HTR-8/SVneo (cell line): ENCODE results near the gene ASAP2.
"Not testable (repeated sequence)": the region's sequence is repeated elsewhere in the genome, so short reads cannot be mapped to it uniquely, and the experiment has no call there.

ENCODE experiments used
- DNase-seq: peaks from one replicate; pipeline ENCODE4 v3.0.0; 2011; ENCODE audit warnings: low spot score, mixed read lengths; ENCODE audit not compliant: insufficient read length
- FAIRE-seq: peaks from 2 replicates; lab custom pipeline; 2011; peaks lifted over from hg19 to GRCh38; lab: Jason Lieb, UNC

Gene ASAP2

GRCh38 chr2:9249020-9249800, 42.6 kb downstream of the ASAP2 start:
- FAIRE-seq = peak; percentile 79

GRCh38 chr2:9250091-9250490, 43.5 kb downstream of the ASAP2 start:
- no peak for DNase-seq
- peak; percentile 33 for FAIRE-seq

More at GRCh38 chr2:9249020-9249800, 42.6 kb downstream of the ASAP2 start:
- peak; percentile 64 for DNase-seq

GRCh38 chr2:9250498-9251153, 44.0 kb downstream of the ASAP2 start:
- DNase-seq (no peak), FAIRE-seq (no peak)

- DNase-seq (peak; percentile 94), FAIRE-seq (peak; percentile 87)
These were observed 44.8 kb downstream of the ASAP2 start for GRCh38 chr2:9251154-9252001.

GRCh38 chr2:9252002-9252357, 45.4 kb downstream of the ASAP2 start:
- DNase-seq (peak; percentile 85), FAIRE-seq (peak; percentile 60)

- FAIRE-seq (no peak), DNase-seq (no peak)
These were observed 48.8 kb downstream of the ASAP2 start for GRCh38 chr2:9255416-9255815.

GRCh38 chr2:9256147-9256546, 49.5 kb downstream of the ASAP2 start:
- DNase-seq (no peak), FAIRE-seq (peak; percentile 9)

GRCh38 chr2:9256570-9257043, 50.0 kb downstream of the ASAP2 start:
- DNase-seq = no peak
- FAIRE-seq = peak; percentile 31

- no peak for FAIRE-seq
- DNase-seq = no peak
These were observed 51.9 kb downstream of the ASAP2 start for GRCh38 chr2:9258501-9258900.

- no peak for DNase-seq
- no peak for FAIRE-seq
These were observed 52.4 kb downstream of the ASAP2 start for GRCh38 chr2:9258953-9259399.

- FAIRE-seq = no peak
These were observed 53.9 kb downstream of the ASAP2 start for GRCh38 chr2:9260464-9260918.

GRCh38 chr2:9261231-9261883, 54.7 kb downstream of the ASAP2 start:
- FAIRE-seq = no peak
- DNase-seq = no peak

More at GRCh38 chr2:9260464-9260918, 53.9 kb downstream of the ASAP2 start:
- DNase-seq = no peak

- no peak for DNase-seq
- no peak for FAIRE-seq
These were observed 56.1 kb downstream of the ASAP2 start for GRCh38 chr2:9262671-9263171.

- DNase-seq = no peak
- FAIRE-seq = no peak
These were observed 56.8 kb downstream of the ASAP2 start for GRCh38 chr2:9263428-9263827.

- FAIRE-seq (no peak), DNase-seq (no peak)
These were observed 57.7 kb downstream of the ASAP2 start for GRCh38 chr2:9264301-9264700.

GRCh38 chr2:9266711-9267110, 60.1 kb downstream of the ASAP2 start:
- FAIRE-seq (no peak), DNase-seq (no peak)

- not testable (repeated sequence) for FAIRE-seq, DNase-seq
These were observed 60.7 kb downstream of the ASAP2 start for GRCh38 chr2:9267286-9267685.

GRCh38 chr2:9268301-9269080, 61.9 kb downstream of the ASAP2 start:
- no peak for FAIRE-seq
- no peak for DNase-seq

GRCh38 chr2:9269295-9269694, 62.7 kb downstream of the ASAP2 start:
- no peak for DNase-seq
- FAIRE-seq = no peak
